Peyer's patch (tissue), 4 donors: Measurements from ENCODE around the gene CAPN3. TPM values are rescaled to one million over a fixed set of nuclear protein-coding genes. Genes with fewer than 3 reads are reported as not detected.

ENCODE experiments used
- DNase-seq, 3 donors: peaks; one replicate each; pipeline ENCODE4 v3.0.0-alpha.2; 2017 to 2019
- H3K27ac ChIP-seq, 4 donors: fragments of 200-600 bp; sonication (generic); one replicate each; pipeline ENCODE4 v1.5.1; 2016 to 2019
- H3K27me3 ChIP-seq, 2 donors: fragments of 200-600 bp; sonication (generic); one replicate each; pipeline ENCODE4 v1.5.1; 2019
- H3K36me3 ChIP-seq, 3 donors: fragments of 200-600 bp; sonication (generic); one replicate each; pipeline ENCODE4 v1.5.1; 2016 to 2019
- H3K4me1 ChIP-seq, 4 donors: fragments of 200-600 bp; sonication (generic); one replicate each; pipeline ENCODE4 v1.5.1; 2016 to 2019
- H3K4me3 ChIP-seq, 4 donors: fragments of 200-600 bp; sonication (generic); 1 replicate in 3 of 4; 2 replicates in 1 of 4; pipeline ENCODE4 v1.5.1; 2016 to 2019; ENCODE audit warnings: mild to moderate bottlenecking in 1 of 4
- H3K9me3 ChIP-seq, 4 donors: fragments of 200-600 bp; sonication (generic); one replicate each; pipeline ENCODE4 v1.5.1; 2016 to 2019; ENCODE audit warnings: mild to moderate bottlenecking in 1 of 4
- CTCF ChIP-seq, 6 experiments: fragments of 450-650 bp in 4 of 6; fragments of 200-600 bp in 2 of 6; sonication (generic) in 1 of 6; IDR thresholded peaks; one replicate each; pipeline ENCODE4 v1.5.1; 2017 to 2019; ENCODE audit warnings: antibody characterized with exemption in 6 of 6, mild to moderate bottlenecking in 3 of 6, moderate library complexity in 1 of 6
- POLR2A ChIP-seq, 2 donors: fragments of 450-650 bp; IDR thresholded peaks; one replicate each; pipeline ENCODE4 v1.5.1; 2017; ENCODE audit warnings: antibody characterized with exemption in 2 of 2, mild to moderate bottlenecking in 2 of 2, moderate library complexity in 2 of 2
- total RNA-seq, 4 donors: library from RNA; depleted of rRNA; stranded (reverse); fragments of >200 nt; gene quantifications; one replicate each; pipeline ENCODE4 v1.1.0, GENCODE V29; 2016

CAPN3 gene
- total RNA-seq, 4 donors from 2014 or later, result 9.1 to 76.7 (median 17.7) TPM

- TF ChIP-seq CTCF (IDR thresholded peaks at IDR 0.05), result no peak
- no peak for TF ChIP-seq POLR2A (IDR thresholded peaks at IDR 0.05)
- no peaks in the 10 kb centered on the region for H3K4me1 ChIP-seq
Observed at GRCh38 chr15:42338500-42338899, 20.8 kb upstream of the CAPN3 start.

GRCh38 chr15:42343596-42344232, 15.6 kb upstream of the CAPN3 start:
- TF ChIP-seq POLR2A (IDR thresholded peaks at IDR 0.05) (no peak), CTCF (IDR thresholded peaks at IDR 0.05) (no peak)
- no peaks in the 10 kb centered on the region for H3K4me1 ChIP-seq
- no peak overlapping the region for H3K4me3 ChIP-seq
- H3K9me3 ChIP-seq, result no peaks in the 10 kb centered on the region
- no peak overlapping the region for H3K27ac ChIP-seq
- no peak for DNase-seq
- no peaks in the 10 kb centered on the region for H3K27me3 ChIP-seq
- peaks cover 0 to 12% (median 0%) of the 10 kb centered on the region in 3 donors for H3K36me3 ChIP-seq

More at GRCh38 chr15:42338500-42338899, 20.8 kb upstream of the CAPN3 start:
- peaks cover 0 to 13% (median 0%) of the 10 kb centered on the region in 3 donors for H3K36me3 ChIP-seq
- DNase-seq, result no peak
- no peaks in the 10 kb centered on the region for H3K27me3 ChIP-seq
- peaks cover 0 to 4% (median 0%) of the 10 kb centered on the region in 4 donors for H3K9me3 ChIP-seq
- no peak overlapping the region for H3K4me3 ChIP-seq
- H3K27ac ChIP-seq, result no peak overlapping the region

GRCh38 chr15:42344763-42345162, 14.5 kb upstream of the CAPN3 start:
- H3K36me3 ChIP-seq, result peaks cover 0 to 19% (median 0%) of the 10 kb centered on the region in 3 donors
- no peak overlapping the region for H3K4me3 ChIP-seq
- DNase-seq, result no peak
- H3K27ac ChIP-seq, result no peak overlapping the region
- no peaks in the 10 kb centered on the region for H3K27me3 ChIP-seq
- H3K9me3 ChIP-seq, result no peaks in the 10 kb centered on the region
- no peaks in the 10 kb centered on the region for H3K4me1 ChIP-seq
- no peak for TF ChIP-seq CTCF (IDR thresholded peaks at IDR 0.05)
- TF ChIP-seq POLR2A (IDR thresholded peaks at IDR 0.05), result no peak

- Histone ChIP-seq H3K4me3 (no peak overlapping the region), H3K27me3 (no peaks in the 10 kb centered on the region), H3K9me3 (no peaks in the 10 kb centered on the region), H3K4me1 (no peaks in the 10 kb centered on the region), H3K36me3 (peaks cover 0 to 24% (median 0%) of the 10 kb centered on the region in 3 donors), H3K27ac (no peak overlapping the region)
- no peak for DNase-seq
- no peak for TF ChIP-seq CTCF (IDR thresholded peaks at IDR 0.05)
- no peak for TF ChIP-seq POLR2A (IDR thresholded peaks at IDR 0.05)
Observed at GRCh38 chr15:42345504-42345903, 13.8 kb upstream of the CAPN3 start.

GRCh38 chr15:42348083-42348482, 11.2 kb upstream of the CAPN3 start:
- Histone ChIP-seq H3K27ac (no peak overlapping the region), H3K4me1 (no peaks in the 10 kb centered on the region), H3K27me3 (no peaks in the 10 kb centered on the region), H3K9me3 (no peaks in the 10 kb centered on the region), H3K36me3 (peaks cover 0 to 50% (median 0%) of the 10 kb centered on the region in 3 donors), H3K4me3 (no peak overlapping the region)
- no peak for DNase-seq
- TF ChIP-seq POLR2A (IDR thresholded peaks at IDR 0.05) (no peak), CTCF (IDR thresholded peaks at IDR 0.05) (no peak)
